ENCODE results near the gene FKBP9. TPM values are rescaled to one million over a fixed set of nuclear protein-coding genes. Genes with fewer than 3 reads are reported as not detected.
"Not testable (repeated sequence)": the region's sequence is repeated elsewhere in the genome, so short reads cannot be mapped to it uniquely, and the experiment has no call there.

Gene FKBP9
- total RNA-seq, 1 donor from 2014 or later, result 302 TPM

GRCh38 chr7:32998361-32999171 is 41.3 kb downstream of the FKBP9 start:
- H3K27ac ChIP-seq, result peak overlapping the region; percentile 16 to 40
- H3K27me3 ChIP-seq; intact Hi-C loops (cut with DNase I); H3K36me3 ChIP-seq; H3K4me1 ChIP-seq; H3K9me3 ChIP-seq: not testable (repeated sequence)
- peak overlapping the region; percentile 26 to 44 for H3K4me3 ChIP-seq
- peak in 1 of 2 donors; percentile 78 for DNase-seq (ENCODE audit: low spot score in 2 of 2)

- H3K27ac ChIP-seq; H3K36me3 ChIP-seq; DNase-seq (ENCODE audit: low spot score in 2 of 2); intact Hi-C loops (cut with DNase I); H3K4me1 ChIP-seq; H3K27me3 ChIP-seq; H3K4me3 ChIP-seq; H3K9me3 ChIP-seq: not testable (repeated sequence)
Measured at GRCh38 chr7:32999380-32999779, 42.1 kb downstream of the FKBP9 start.

GRCh38 chr7:33003111-33003510 is 45.9 kb downstream of the FKBP9 start:
- peaks cover 3 to 15% of the 10 kb centered on the region in 2 donors for H3K36me3 ChIP-seq
- DNase-seq (ENCODE audit: low spot score in 2 of 2); H3K4me1 ChIP-seq; H3K4me3 ChIP-seq; intact Hi-C loops (cut with DNase I); H3K9me3 ChIP-seq; H3K27me3 ChIP-seq; H3K27ac ChIP-seq: not testable (repeated sequence)

DNA sequence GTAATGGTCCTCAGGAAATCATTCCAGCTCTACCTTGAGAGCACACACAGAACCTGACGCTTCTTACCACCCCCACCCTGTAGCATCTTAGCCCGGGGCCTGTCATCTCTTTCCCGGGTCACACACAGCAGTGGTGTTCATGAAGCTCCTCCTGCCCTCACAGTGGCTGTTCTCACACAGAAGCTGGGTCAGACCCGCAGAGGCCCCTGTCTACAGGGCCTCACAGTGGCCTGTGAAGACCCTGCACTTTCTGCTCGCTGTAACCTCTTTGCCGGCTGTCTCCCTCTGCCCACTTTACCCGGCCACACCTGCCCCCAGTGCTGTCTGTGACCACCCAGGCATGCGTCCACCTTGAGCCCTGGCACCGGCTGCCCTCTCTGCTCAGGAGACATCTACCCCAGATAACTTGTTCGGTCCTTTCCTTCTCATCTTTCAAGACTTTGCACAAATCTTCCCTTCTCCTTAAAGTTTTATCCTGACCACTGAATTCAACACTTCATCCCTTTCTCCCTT is 46.9 kb downstream of the FKBP9 start:
- DNase-seq (ENCODE audit: low spot score in 2 of 2); H3K4me3 ChIP-seq; H3K9me3 ChIP-seq; H3K4me1 ChIP-seq; H3K27me3 ChIP-seq; intact Hi-C loops (cut with DNase I); H3K27ac ChIP-seq: not testable (repeated sequence)
- peaks cover 3 to 15% of the 10 kb centered on the region in 2 donors for H3K36me3 ChIP-seq

- H3K27ac ChIP-seq; H3K9me3 ChIP-seq; DNase-seq (ENCODE audit: low spot score in 2 of 2); H3K4me1 ChIP-seq; H3K4me3 ChIP-seq; H3K27me3 ChIP-seq; intact Hi-C loops (cut with DNase I): not testable (repeated sequence)
- peaks cover 3 to 15% of the 10 kb centered on the region in 2 donors for H3K36me3 ChIP-seq
Measured at GRCh38 chr7:33005193-33005592, 48.0 kb downstream of the FKBP9 start.

DNA sequence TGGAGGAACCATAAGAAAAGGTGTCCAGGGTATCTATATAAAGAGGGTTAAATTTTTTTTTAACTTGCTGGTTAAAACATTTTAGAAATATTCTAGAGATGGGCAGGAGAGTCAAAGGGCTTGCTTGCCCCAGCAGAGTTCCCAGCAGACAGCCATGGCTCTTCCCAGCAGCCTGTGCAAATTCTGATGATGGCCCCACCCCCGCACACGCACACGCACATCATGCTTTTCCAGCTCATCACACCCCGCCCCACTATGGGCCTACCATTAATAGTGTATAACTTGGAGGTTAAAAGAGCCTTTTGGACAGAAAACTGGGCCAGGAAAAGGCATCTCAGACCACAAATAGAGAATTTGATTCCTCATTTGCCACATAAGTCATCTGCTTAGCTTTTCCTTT is 48.5 kb downstream of the FKBP9 start:
- H3K4me1 ChIP-seq; DNase-seq (ENCODE audit: low spot score in 2 of 2); H3K27me3 ChIP-seq; H3K27ac ChIP-seq; H3K4me3 ChIP-seq; H3K9me3 ChIP-seq; intact Hi-C loops (cut with DNase I): not testable (repeated sequence)
- peaks cover 3 to 15% of the 10 kb centered on the region in 2 donors for H3K36me3 ChIP-seq

DNA sequence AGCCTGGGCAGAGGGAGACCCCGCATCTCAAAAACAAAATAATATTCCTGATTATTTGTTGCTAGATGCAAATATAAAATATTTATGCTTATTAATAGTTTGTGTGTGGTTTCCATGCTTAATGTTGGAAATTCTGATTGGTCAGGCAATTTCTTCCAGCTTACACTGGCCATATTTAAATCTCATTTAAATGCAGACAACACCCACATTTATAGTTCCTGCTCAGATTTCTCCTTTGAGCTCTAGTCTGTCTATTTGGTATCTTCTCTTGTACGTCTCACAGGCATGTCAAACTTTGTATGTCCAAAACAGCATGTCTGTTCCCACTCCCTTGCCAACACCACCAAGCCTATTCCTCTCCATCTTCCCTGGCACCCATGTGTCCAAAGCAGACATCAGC is 52.5 kb downstream of the FKBP9 start:
- Histone ChIP-seq H3K27me3 (no peaks in the 10 kb centered on the region), H3K27ac (no peak overlapping the region), H3K36me3 (peaks cover 8 to 32% of the 10 kb centered on the region in 2 donors), H3K4me3 (no peak overlapping the region), H3K4me1 (no peaks in the 10 kb centered on the region), H3K9me3 (no peaks in the 10 kb centered on the region)
- no peak for DNase-seq (ENCODE audit: low spot score in 2 of 2)
- intact Hi-C loops (cut with DNase I), result no loop called here
- TF ChIP-seq, protein P1, sequence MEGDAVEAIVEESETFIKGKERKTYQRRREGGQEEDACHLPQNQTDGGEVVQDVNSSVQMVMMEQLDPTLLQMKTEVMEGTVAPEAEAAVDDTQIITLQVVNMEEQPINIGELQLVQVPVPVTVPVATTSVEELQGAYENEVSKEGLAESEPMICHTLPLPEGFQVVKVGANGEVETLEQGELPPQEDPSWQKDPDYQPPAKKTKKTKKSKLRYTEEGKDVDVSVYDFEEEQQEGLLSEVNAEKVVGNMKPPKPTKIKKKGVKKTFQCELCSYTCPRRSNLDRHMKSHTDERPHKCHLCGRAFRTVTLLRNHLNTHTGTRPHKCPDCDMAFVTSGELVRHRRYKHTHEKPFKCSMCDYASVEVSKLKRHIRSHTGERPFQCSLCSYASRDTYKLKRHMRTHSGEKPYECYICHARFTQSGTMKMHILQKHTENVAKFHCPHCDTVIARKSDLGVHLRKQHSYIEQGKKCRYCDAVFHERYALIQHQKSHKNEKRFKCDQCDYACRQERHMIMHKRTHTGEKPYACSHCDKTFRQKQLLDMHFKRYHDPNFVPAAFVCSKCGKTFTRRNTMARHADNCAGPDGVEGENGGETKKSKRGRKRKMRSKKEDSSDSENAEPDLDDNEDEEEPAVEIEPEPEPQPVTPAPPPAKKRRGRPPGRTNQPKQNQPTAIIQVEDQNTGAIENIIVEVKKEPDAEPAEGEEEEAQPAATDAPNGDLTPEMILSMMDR (IDR thresholded peaks at IDR 0.05), result no peak

- intact Hi-C loops (cut with DNase I), result no loop called here
- no peak overlapping the region for H3K27ac ChIP-seq
- H3K36me3 ChIP-seq, result peaks cover 20 to 44% of the 10 kb centered on the region in 2 donors
- no peak overlapping the region for H3K4me3 ChIP-seq
- DNase-seq (ENCODE audit: low spot score in 2 of 2), result no peak
- TF ChIP-seq, protein P1 (IDR thresholded peaks at IDR 0.05), result no peak
- H3K4me1 ChIP-seq, result no peaks in the 10 kb centered on the region
- no peaks in the 10 kb centered on the region for H3K27me3 ChIP-seq
- H3K9me3 ChIP-seq, result no peaks in the 10 kb centered on the region
Measured at GRCh38 chr7:33012364-33012763, 55.1 kb downstream of the FKBP9 start.

Data from ascending aorta (tissue), 2 donors.